Pancreas (tissue), 10 donors: ENCODE data around the gene AMZ1. TPM values are rescaled to one million over a fixed set of nuclear protein-coding genes. Genes with fewer than 3 reads are reported as not detected.

Experiments
- ATAC-seq, 4 donors: fragments of 200-7000 bp; cut with Tn5 transposase; one replicate each; pipeline versions ENCODE4 v1.8.0 to v1.9.1; 2020; ENCODE audit warnings: mild to moderate bottlenecking in 4 of 4, moderate library complexity in 4 of 4
- DNase-seq, 6 donors: peaks; one replicate each; pipeline ENCODE4 v3.0.0-alpha.2; 2020
- FAIRE-seq: peaks from 2 replicates; lab custom pipeline; 2012; peaks lifted over from hg19 to GRCh38; lab: Jason Lieb, UNC
- H3K27ac ChIP-seq, 4 donors: fragments of 200-600 bp; sonication (generic); 1 replicate in 3 of 4; 2 replicates in 1 of 4; pipeline versions ENCODE4 v1.5.0 to v1.8.0; 2020
- H3K27me3 ChIP-seq, 4 donors: fragments of 200-600 bp; one replicate each; pipeline ENCODE4 v1.8.0; 2021
- H3K36me3 ChIP-seq, 3 donors: fragments of 200-600 bp; sonication (generic) in 1 of 3; one replicate each; pipeline versions ENCODE4 v1.5.0 to v1.8.0; 2020 to 2021
- H3K4me1 ChIP-seq, 3 donors: fragments of 200-600 bp; one replicate each; pipeline ENCODE4 v1.8.0; 2021
- H3K4me3 ChIP-seq, 4 donors: fragments of 200-600 bp; sonication (generic) in 2 of 4; one replicate each; pipeline versions ENCODE4 v1.5.0 to v1.8.0; 2020 to 2021
- H3K9me3 ChIP-seq, 4 donors: fragments of 200-600 bp; one replicate each; pipeline ENCODE4 v1.8.0; 2021
- CTCF ChIP-seq, 4 donors: fragments of 200-600 bp; sonication (generic) in 3 of 4; IDR thresholded peaks; one replicate each; pipeline versions ENCODE4 v1.5.0 to v1.8.0; 2021; ENCODE audit warnings: antibody characterized with exemption in 4 of 4
- WGBS, 2 donors: extraction: QIAGEN DNeasy Blood & Tissue Kit; methylation state at CpG; one replicate each; pipeline ENCODE4 v1.1.7; 2013; 5-methylcytosine and 5-hydroxymethylcytosine counted together
- intact Hi-C, 3 donors: fragments of 100-400 bp; cut with DNase I; formaldehyde crosslinking; loops; one replicate each; pipeline versions ENCODE4 v1.11.1 to v1.14.2; 2022
- polyA plus RNA-seq, 2 donors: library from polyadenylated mRNA; stranded (reverse); fragments of 200-250 nt; gene quantifications; one replicate each; pipeline ENCODE4 v1.2.3, GENCODE V29; 2013
- total RNA-seq, 6 donors: library from RNA; stranded (reverse); fragmentation: NEBNext Ultra II Directional in 4 of 6; extraction: Animal tissue kit (Norgen Biotek cat#: 25700) in 4 of 6; gene quantifications; one replicate each; pipeline versions ENCODE4 v1.2.1 to v1.2.4, GENCODE V29; 2021 to 2023
- donor health status: healthy with polysubstance abuse.
- donor health status: DM: no; HTN: no; CAD: no; lungs with moderate emphysema.
- donor health status: DM: no; HTN: no; CAD: no.
- donor health status: control.
- donor health status: control.
- donor health status: Bipolar disorder and iron deficiency.
- donor health status: DM: yes; HTN: yes; CAD: no.
- donor health status: DM: no; HTN: no; CAD: no.
- donor health status: DM: no; HTN: no; CAD: no.
- donor health status: DM: yes; HTN: yes; CAD: no.

The AMZ1 gene
- total and polyA plus RNA-seq, 8 donors, result 0.04 to 0.19 (median 0.05) TPM; not detected in 5

GRCh38 chr7:2718296-2718965 is 30.4 kb downstream of the AMZ1 start:
- H3K4me1 ChIP-seq, result no peaks in the 10 kb centered on the region
- FAIRE-seq (no peak), DNase-seq (peak in 1 of 6 donors; percentile 45), ATAC-seq (no peak)
- intact Hi-C loops, result no loop called here
- no peak overlapping the region for H3K27ac ChIP-seq
- 92 to 93% methylated on average over 34 of the region's 34 CpGs for whole genome bisulfite sequencing, 2 donors
- H3K4me3 ChIP-seq, result no peak overlapping the region
- TF ChIP-seq CTCF (IDR thresholded peaks at IDR 0.05), result no peak
- no peaks in the 10 kb centered on the region for H3K9me3 ChIP-seq
- H3K27me3 ChIP-seq, result no peaks in the 10 kb centered on the region
- no peaks in the 10 kb centered on the region for H3K36me3 ChIP-seq

- Histone ChIP-seq H3K9me3 (no peaks in the 10 kb centered on the region), H3K4me3 (no peak overlapping the region), H3K27me3 (no peaks in the 10 kb centered on the region), H3K27ac (no peak overlapping the region), H3K4me1 (no peaks in the 10 kb centered on the region), H3K36me3 (no peaks in the 10 kb centered on the region)
- intact Hi-C loops, result no loop called here
- ATAC-seq, result peak in 1 of 4 donors; percentile 34
- DNase-seq, result peak in 1 of 6 donors; percentile 60
- TF ChIP-seq CTCF (IDR thresholded peaks at IDR 0.05), result no peak
- FAIRE-seq, result no peak
- WGBS, 2 donors, result 84 to 86% methylated on average over 15 to 16 of the region's 16 CpGs
These were observed 31.0 kb downstream of the AMZ1 start for GRCh38 chr7:2719007-2719406.

- FAIRE-seq (no peak), DNase-seq (peak in 1 of 6 donors; percentile 23), ATAC-seq (no peak)
- Histone ChIP-seq H3K4me3 (no peak overlapping the region), H3K36me3 (no peaks in the 10 kb centered on the region), H3K9me3 (no peaks in the 10 kb centered on the region), H3K4me1 (no peaks in the 10 kb centered on the region), H3K27me3 (no peaks in the 10 kb centered on the region), H3K27ac (no peak overlapping the region)
- intact Hi-C loops, result no loop called here
- TF ChIP-seq CTCF (IDR thresholded peaks at IDR 0.05), result no peak
- 91 to 94% methylated on average over 16 of the region's 16 CpGs for WGBS, 2 donors
These were observed 32.0 kb downstream of the AMZ1 start for GRCh38 chr7:2720024-2720423.

- H3K9me3 ChIP-seq, result no peaks in the 10 kb centered on the region
- 96 to 97% methylated on average over 19 of the region's 19 CpGs for WGBS, 2 donors
- no peaks in the 10 kb centered on the region for H3K4me1 ChIP-seq
- intact Hi-C loops, result no loop called here
- no peak for ATAC-seq
- DNase-seq, result peak in 2 of 6 donors; percentile 29 to 35
- TF ChIP-seq CTCF (IDR thresholded peaks at IDR 0.05), result no peak
- H3K36me3 ChIP-seq, result peaks cover 0 to 6% (median 0%) of the 10 kb centered on the region in 3 donors
- H3K27me3 ChIP-seq, result no peaks in the 10 kb centered on the region
- FAIRE-seq, result no peak
- no peak overlapping the region for H3K27ac ChIP-seq
- H3K4me3 ChIP-seq, result no peak overlapping the region
These were observed 33.8 kb downstream of the AMZ1 start for GRCh38 chr7:2721842-2722241.

GRCh38 chr7:2722591-2722990 is 34.6 kb downstream of the AMZ1 start:
- Histone ChIP-seq H3K4me1 (no peaks in the 10 kb centered on the region), H3K4me3 (no peak overlapping the region), H3K36me3 (peaks cover 0 to 6% (median 0%) of the 10 kb centered on the region in 3 donors), H3K27me3 (no peaks in the 10 kb centered on the region), H3K9me3 (no peaks in the 10 kb centered on the region), H3K27ac (no peak overlapping the region)
- no peak for TF ChIP-seq CTCF (IDR thresholded peaks at IDR 0.05)
- intact Hi-C loops, result no loop called here
- 96 to 97% methylated on average over 4 of the region's 4 CpGs for WGBS, 2 donors
- DNase-seq (peak in 1 of 6 donors; percentile 1), FAIRE-seq (no peak), ATAC-seq (no peak)
